Gastrocnemius medialis (tissue), 4 donors: ENCODE measurements around the gene PCGF6. TPM values are rescaled to one million over a fixed set of nuclear protein-coding genes. Genes with fewer than 3 reads are reported as not detected.

Source experiments
- ATAC-seq, 2 donors: fragments of 150-250 bp; one replicate each; pipeline ENCODE4 v1.9.1; 2016
- DNase-seq, 2 donors: peaks; one replicate each; pipeline ENCODE4 v3.0.0-alpha.2; 2019
- H3K27ac ChIP-seq, 4 donors: fragments of 200-600 bp; sonication (generic); 1 replicate in 1 of 4; 2 replicates in 3 of 4; pipeline ENCODE4 v1.5.1; 2016 to 2018; ENCODE audit warnings: mild to moderate bottlenecking in 2 of 4, moderate library complexity in 1 of 4
- H3K27me3 ChIP-seq, 3 donors: fragments of 200-600 bp; sonication (generic) in 2 of 3; 1 replicate in 1 of 3; 2 replicates in 2 of 3; pipeline versions ENCODE4 v1.5.1 to v1.6.0; 2016 to 2019; ENCODE audit warnings: mild to moderate bottlenecking in 1 of 3, moderate library complexity in 1 of 3
- H3K36me3 ChIP-seq, 2 donors: fragments of 200-600 bp; sonication (generic) in 1 of 2; one replicate each; pipeline ENCODE4 v1.5.1; 2017 to 2018
- H3K4me1 ChIP-seq, 2 donors: fragments of 200-600 bp; sonication (generic) in 1 of 2; one replicate each; pipeline ENCODE4 v1.5.1; 2016 to 2017; ENCODE audit warnings: mild to moderate bottlenecking in 2 of 2
- H3K4me3 ChIP-seq, 4 donors: fragments of 200-600 bp; sonication (generic) in 3 of 4; 1 replicate in 1 of 4; 2 replicates in 3 of 4; pipeline ENCODE4 v1.5.1; 2016 to 2019; ENCODE audit warnings: mild to moderate bottlenecking in 2 of 4
- H3K9me3 ChIP-seq, 3 donors: fragments of 200-600 bp; sonication (generic) in 2 of 3; 1 replicate in 1 of 3; 2 replicates in 2 of 3; pipeline ENCODE4 v1.5.1; 2016 to 2019
- CTCF ChIP-seq, 5 experiments: fragments of 450-650 bp in 3 of 5; fragments of 200-600 bp in 2 of 5; sonication (generic) in 2 of 5; IDR thresholded peaks in 4 of 5; conservative IDR thresholded peaks in 1 of 5; 1 replicate in 4 of 5; 2 replicates in 1 of 5; pipeline ENCODE4 v1.5.1; 2016 to 2019; ENCODE audit warnings: antibody characterized with exemption in 5 of 5, mild to moderate bottlenecking in 3 of 5, moderate library complexity in 3 of 5
- POLR2A ChIP-seq, 2 donors: fragments of 450-650 bp; IDR thresholded peaks; one replicate each; pipeline ENCODE4 v1.6.1; 2017; ENCODE audit warnings: antibody characterized with exemption in 2 of 2, mild to moderate bottlenecking in 2 of 2, moderate library complexity in 2 of 2
- in situ Hi-C, 4 donors: fragments of 200-750 bp; cut with MboI; loops; one replicate each; pipeline versions ENCODE4 v1.15.0 to v1.8.0; 2017; ENCODE audit warnings: low sequenced_read_pairs in 4 of 4
- intact Hi-C: fragments of 100-400 bp; cut with DNase I; formaldehyde crosslinking; loops from one replicate; pipeline ENCODE4 v1.15.1; 2023; ENCODE audit warnings: low total_unique reads
- total RNA-seq, 4 donors: library from RNA; depleted of rRNA; stranded (reverse); fragments of >200 nt; gene quantifications; one replicate each; pipeline versions ENCODE4 v1.1.0 to v1.2.3, GENCODE V29; 2016

PCGF6 gene
- total RNA-seq, 4 donors from 2014 or later: 8.9 to 16.0 (median 12.1) TPM

GRCh38 chr10:103327906-103328305, 23.0 kb downstream of the PCGF6 start:
- H3K27ac ChIP-seq: no peak overlapping the region
- peaks cover 0 to 54% of the 10 kb centered on the region in 2 donors for H3K36me3 ChIP-seq
- H3K27me3 ChIP-seq: no peaks in the 10 kb centered on the region
- no peak overlapping the region for H3K4me3 ChIP-seq
- DNase-seq (no peak), ATAC-seq (no peak)
- H3K4me1 ChIP-seq: no peaks in the 10 kb centered on the region
- no peaks in the 10 kb centered on the region for H3K9me3 ChIP-seq
- intact Hi-C loops (no loop called here), in situ Hi-C loops (no loop called here)
- no peak for TF ChIP-seq POLR2A (IDR thresholded peaks at IDR 0.05)
- TF ChIP-seq CTCF (IDR thresholded peaks at IDR 0.05 in 4 of 5, conservative IDR thresholded peaks at IDR 0.05 in 1 of 5): no peak

GRCh38 chr10:103316087-103316486, 34.9 kb downstream of the PCGF6 start:
- intact Hi-C loops: no loop called here
- no peaks in the 10 kb centered on the region for H3K9me3 ChIP-seq
- H3K27ac ChIP-seq: no peak overlapping the region
- DNase-seq: no peak
- no peak overlapping the region for H3K4me3 ChIP-seq
- no peak for TF ChIP-seq CTCF (IDR thresholded peaks at IDR 0.05 in 4 of 5, conservative IDR thresholded peaks at IDR 0.05 in 1 of 5)
- TF ChIP-seq POLR2A (IDR thresholded peaks at IDR 0.05): no peak
- no peaks in the 10 kb centered on the region for H3K4me1 ChIP-seq
- ATAC-seq: no peak
- no peaks in the 10 kb centered on the region for H3K27me3 ChIP-seq
- peaks cover 3 to 30% of the 10 kb centered on the region in 2 donors for H3K36me3 ChIP-seq
- in situ Hi-C loops: no loop called here

- Histone ChIP-seq H3K27me3 (no peaks in the 10 kb centered on the region), H3K36me3 (peaks cover 3 to 48% of the 10 kb centered on the region in 2 donors), H3K4me1 (no peaks in the 10 kb centered on the region), H3K27ac (no peak overlapping the region), H3K4me3 (no peak overlapping the region), H3K9me3 (no peaks in the 10 kb centered on the region)
- intact Hi-C loops (no loop called here), in situ Hi-C loops (no loop called here)
- ATAC-seq: no peak
- TF ChIP-seq CTCF (IDR thresholded peaks at IDR 0.05 in 4 of 5, conservative IDR thresholded peaks at IDR 0.05 in 1 of 5): no peak
- TF ChIP-seq POLR2A (IDR thresholded peaks at IDR 0.05): no peak
- DNase-seq: no peak
These were observed 40.7 kb downstream of the PCGF6 start for GRCh38 chr10:103310197-103310596.

DNA sequence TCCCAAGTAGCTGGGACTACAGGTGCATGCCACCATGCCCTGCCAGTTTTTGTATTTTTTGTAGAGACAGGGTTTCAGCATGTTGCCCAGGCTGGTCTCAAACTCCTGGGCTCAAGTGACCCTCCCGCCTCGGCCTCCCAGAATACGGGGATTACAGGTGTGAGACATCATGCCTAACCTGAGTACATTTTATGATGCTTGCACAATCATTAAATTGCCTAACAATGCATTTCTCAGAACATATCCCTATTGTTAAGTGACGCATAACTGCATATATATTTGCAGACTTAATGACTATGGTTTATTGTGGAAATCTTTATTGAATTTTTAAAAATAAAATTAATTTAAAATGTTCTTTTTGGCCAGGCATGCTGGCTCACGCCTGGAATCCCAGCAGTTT, 43.3 kb downstream of the PCGF6 start:
- Histone ChIP-seq H3K27ac (no peak overlapping the region), H3K27me3 (no peaks in the 10 kb centered on the region), H3K4me3 (no peak overlapping the region), H3K36me3 (peaks cover 0 to 39% of the 10 kb centered on the region in 2 donors), H3K4me1 (no peaks in the 10 kb centered on the region), H3K9me3 (no peaks in the 10 kb centered on the region)
- DNase-seq (no peak), ATAC-seq (no peak)
- intact Hi-C loops: no loop called here
- in situ Hi-C loops: no loop called here
- TF ChIP-seq CTCF (IDR thresholded peaks at IDR 0.05 in 4 of 5, conservative IDR thresholded peaks at IDR 0.05 in 1 of 5): no peak
- no peak for TF ChIP-seq POLR2A (IDR thresholded peaks at IDR 0.05)

- Histone ChIP-seq H3K4me3 (no peak overlapping the region), H3K36me3 (no peaks in the 10 kb centered on the region), H3K9me3 (no peaks in the 10 kb centered on the region), H3K27ac (no peak overlapping the region), H3K27me3 (peaks cover 0 to 2% (median under 1%) of the 10 kb centered on the region in 3 donors), H3K4me1 (no peaks in the 10 kb centered on the region)
- no peak for ATAC-seq
- TF ChIP-seq POLR2A (IDR thresholded peaks at IDR 0.05) (no peak), CTCF (IDR thresholded peaks at IDR 0.05 in 4 of 5, conservative IDR thresholded peaks at IDR 0.05 in 1 of 5) (no peak)
- in situ Hi-C loops (no loop called here), intact Hi-C loops (no loop called here)
- no peak for DNase-seq
These were observed 55.4 kb downstream of the PCGF6 start for GRCh38 chr10:103295374-103296015.
